Omental fat pad (tissue), 4 donors: Measurements from ENCODE around the gene TOR2A. TPM values are rescaled to one million over a fixed set of nuclear protein-coding genes. Genes with fewer than 3 reads are reported as not detected.

Source experiments
- ATAC-seq: fragments of 150-250 bp; one replicate; pipeline ENCODE4 v1.9.1; 2016; ENCODE audit warnings: mild to moderate bottlenecking, moderate library complexity; ENCODE audit not compliant: low FRiP score
- DNase-seq: peaks from one replicate; pipeline ENCODE4 v3.0.0-alpha.2; 2019; ENCODE audit warnings: low spot score
- total RNA-seq, 4 donors: library from RNA; depleted of rRNA; stranded (reverse); fragments of >200 nt; gene quantifications; one replicate each; pipeline ENCODE4 v1.1.0, GENCODE V29; 2016
- TF ChIP-seq, protein P1 (sequence below), 3 donors: fragments of 450-650 bp; IDR thresholded peaks; one replicate each; pipeline ENCODE4 v1.5.1; 2016 to 2017; ENCODE audit warnings: antibody characterized with exemption in 3 of 3, mild to moderate bottlenecking in 3 of 3, moderate library complexity in 2 of 3

Gene TOR2A
- total RNA-seq, 4 donors from 2014 or later, result 6.2 to 15.8 (median 11.0) TPM

DNA sequence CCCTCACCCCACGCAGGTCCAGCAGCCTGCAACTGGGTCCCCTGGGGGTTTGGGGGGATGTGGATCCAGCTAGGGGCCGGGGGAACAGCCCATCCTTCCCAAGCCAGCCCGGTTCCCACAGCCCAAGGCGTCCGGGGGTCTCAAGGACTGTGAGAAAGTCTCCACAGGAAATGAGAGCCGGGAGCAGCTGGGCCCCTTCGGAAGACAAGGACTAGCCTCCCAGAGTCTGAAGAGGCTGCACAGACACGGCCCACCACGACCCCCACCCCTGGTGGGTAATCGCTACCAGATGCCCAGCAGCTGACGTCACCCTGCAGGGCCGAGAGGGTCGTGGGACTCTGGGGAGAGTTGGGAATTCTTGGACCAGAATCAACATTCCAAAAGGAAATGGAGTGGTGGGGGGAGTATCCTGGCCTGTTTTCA, 32.8 kb upstream of the TOR2A start:
- ATAC-seq (no peak), DNase-seq (no peak)
- TF ChIP-seq, protein P1, sequence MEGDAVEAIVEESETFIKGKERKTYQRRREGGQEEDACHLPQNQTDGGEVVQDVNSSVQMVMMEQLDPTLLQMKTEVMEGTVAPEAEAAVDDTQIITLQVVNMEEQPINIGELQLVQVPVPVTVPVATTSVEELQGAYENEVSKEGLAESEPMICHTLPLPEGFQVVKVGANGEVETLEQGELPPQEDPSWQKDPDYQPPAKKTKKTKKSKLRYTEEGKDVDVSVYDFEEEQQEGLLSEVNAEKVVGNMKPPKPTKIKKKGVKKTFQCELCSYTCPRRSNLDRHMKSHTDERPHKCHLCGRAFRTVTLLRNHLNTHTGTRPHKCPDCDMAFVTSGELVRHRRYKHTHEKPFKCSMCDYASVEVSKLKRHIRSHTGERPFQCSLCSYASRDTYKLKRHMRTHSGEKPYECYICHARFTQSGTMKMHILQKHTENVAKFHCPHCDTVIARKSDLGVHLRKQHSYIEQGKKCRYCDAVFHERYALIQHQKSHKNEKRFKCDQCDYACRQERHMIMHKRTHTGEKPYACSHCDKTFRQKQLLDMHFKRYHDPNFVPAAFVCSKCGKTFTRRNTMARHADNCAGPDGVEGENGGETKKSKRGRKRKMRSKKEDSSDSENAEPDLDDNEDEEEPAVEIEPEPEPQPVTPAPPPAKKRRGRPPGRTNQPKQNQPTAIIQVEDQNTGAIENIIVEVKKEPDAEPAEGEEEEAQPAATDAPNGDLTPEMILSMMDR (IDR thresholded peaks at IDR 0.05), result no peak

DNA sequence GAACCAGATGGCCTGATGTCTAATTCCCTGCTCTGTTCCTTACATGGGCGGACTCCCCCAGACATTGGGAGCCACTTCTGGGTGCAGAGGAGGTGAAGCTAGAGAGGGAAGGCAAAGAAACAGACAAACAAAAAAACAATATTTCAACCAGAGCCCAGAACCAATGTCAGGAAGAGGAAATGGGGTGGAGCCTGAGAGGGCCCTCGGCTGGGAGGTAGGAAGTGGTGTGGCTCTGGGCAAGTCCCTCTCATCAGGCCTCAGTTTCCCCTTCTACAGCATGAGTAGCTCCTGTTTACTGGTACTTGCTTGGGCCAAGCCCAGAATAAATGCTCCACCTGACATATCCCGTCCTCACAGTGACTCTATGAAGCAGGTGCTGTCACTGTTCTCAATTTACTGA, 32.3 kb upstream of the TOR2A start:
- TF ChIP-seq, protein P1 (IDR thresholded peaks at IDR 0.05), result no peak
- DNase-seq, result no peak
- ATAC-seq, result no peak

DNA sequence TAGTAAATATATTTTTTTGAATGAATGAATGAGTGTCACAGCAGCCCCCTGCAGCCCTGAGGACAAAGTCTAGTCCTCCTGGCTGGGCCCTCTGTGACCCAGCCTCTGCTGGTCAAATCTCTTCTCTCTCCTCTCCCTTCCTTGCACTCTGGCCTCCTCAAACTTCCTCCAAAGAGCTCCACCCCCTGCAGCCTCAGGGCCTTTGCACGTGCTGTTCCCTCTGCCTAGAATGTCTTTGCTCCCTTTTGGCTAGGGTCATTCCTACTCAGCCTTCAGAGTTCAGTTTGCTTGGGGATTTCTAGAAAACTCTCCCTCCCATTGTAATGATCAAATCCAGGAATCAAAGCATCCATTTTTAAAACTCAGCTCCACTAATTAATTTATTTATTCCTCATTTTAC, 30.3 kb upstream of the TOR2A start:
- ATAC-seq, result no peak
- TF ChIP-seq, protein P1 (IDR thresholded peaks at IDR 0.05), result no peak
- DNase-seq, result no peak

DNA sequence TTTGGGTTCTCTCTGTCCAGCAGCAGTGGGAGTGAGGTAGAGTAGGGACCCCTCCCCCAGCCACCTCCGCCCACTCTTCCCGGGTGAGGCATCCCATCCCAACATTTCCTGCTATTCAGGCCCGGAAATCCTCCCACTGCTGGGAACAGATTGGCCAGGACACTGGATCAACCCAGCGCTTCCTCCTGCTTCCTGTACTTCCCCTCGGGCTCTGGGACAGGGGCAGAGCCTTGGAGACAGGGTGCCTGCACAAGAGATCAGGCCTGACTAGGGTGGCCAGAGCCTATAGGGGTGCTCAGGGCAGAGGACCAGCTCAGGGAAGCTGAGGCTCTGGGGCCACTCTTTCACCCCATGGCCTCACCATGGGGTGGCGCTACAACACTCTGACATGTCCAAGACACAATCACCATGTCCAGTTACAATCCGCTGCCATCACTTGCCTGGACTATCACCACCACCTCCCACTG, 28.9 kb upstream of the TOR2A start:
- TF ChIP-seq, protein P1 (IDR thresholded peaks at IDR 0.05), result no peak
- ATAC-seq (peak; percentile 34), DNase-seq (no peak)

DNA sequence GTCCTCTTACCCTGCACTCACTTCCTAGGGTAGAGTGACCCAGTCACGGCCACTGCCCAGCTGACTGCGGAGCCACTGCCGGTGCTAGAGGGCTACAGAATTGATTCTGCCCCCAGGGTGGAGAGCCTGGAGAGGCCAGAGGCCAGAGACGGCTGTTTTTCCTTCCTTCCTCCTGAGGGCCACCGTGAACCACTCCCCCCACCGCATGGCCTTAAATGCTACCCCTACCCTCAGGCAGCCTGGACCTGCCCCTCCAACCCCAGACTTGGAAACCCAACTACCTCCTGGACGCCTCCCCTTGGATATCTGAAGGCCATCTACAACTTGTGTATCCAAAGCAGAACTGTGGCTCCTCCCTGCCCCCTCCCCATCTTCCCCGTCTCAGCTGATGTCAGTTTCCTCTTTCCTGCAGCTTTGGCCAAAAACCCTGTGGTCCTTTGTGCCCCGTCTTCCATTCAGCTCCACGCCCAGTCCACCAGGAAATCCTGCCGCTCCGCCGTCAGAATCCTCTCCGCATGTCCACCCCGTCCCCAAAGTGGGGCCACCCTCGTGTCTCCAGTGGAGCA, 27.1 kb upstream of the TOR2A start:
- TF ChIP-seq, protein P1 (IDR thresholded peaks at IDR 0.05), result no peak
- DNase-seq (no peak), ATAC-seq (no peak)

GRCh38 chr9:127761491-127761956, 26.4 kb upstream of the TOR2A start:
- no peak for ATAC-seq
- no peak for DNase-seq
- TF ChIP-seq, protein P1 (IDR thresholded peaks at IDR 0.05), result no peak

- ATAC-seq, result no peak
Measured at GRCh38 chr9:127761061-127761460, 26.0 kb upstream of the TOR2A start.

More at GRCh38 chr9:127761061-127761460, 26.0 kb upstream of the TOR2A start:
- TF ChIP-seq, protein P1 (IDR thresholded peaks at IDR 0.05), result no peak
- DNase-seq, result no peak
